Activated CD8-positive, alpha-beta memory T cell treated with anti-CD3 and anti-CD28 coated beads for 24 hours (primary cell): ENCODE data around the gene SETD2.

Experiments used
- DNase-seq: peaks from one replicate; pipeline ENCODE4 v3.0.0-alpha.2; 2020

SETD2 gene

DNA sequence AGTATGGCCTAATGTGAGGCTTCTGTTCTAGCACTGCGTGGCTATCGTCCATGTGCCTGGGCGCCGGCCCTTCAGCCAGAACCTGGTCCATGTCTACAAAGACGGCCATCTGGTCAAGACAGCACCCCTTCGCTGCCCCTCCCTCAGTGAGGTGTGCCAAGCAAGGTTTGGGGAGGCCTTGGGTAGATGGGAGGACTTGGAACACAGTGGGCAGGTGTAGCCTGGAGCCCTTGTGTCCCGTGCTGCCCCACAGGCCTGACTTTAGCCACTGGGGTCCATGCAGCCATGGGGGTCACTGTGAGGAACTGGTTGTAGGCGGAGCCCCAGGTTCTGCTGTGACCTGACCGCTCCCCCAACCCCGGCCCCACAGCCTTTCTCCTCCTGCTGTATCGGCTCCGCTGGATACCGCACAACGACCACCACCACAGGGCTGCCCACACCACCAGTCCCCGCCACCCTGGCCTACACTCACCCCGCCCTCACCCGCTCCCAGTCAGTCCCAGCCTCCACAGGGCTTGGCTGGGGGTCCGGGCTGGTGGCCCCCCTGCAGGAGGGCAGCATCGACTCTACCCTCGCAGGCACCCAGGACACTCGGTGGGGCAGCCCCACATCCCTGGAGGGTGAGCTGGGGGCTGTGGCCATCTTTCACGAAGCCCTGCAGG lies 167.9 kb downstream of the SETD2 start:
- DNase-seq, result no peak

DNA sequence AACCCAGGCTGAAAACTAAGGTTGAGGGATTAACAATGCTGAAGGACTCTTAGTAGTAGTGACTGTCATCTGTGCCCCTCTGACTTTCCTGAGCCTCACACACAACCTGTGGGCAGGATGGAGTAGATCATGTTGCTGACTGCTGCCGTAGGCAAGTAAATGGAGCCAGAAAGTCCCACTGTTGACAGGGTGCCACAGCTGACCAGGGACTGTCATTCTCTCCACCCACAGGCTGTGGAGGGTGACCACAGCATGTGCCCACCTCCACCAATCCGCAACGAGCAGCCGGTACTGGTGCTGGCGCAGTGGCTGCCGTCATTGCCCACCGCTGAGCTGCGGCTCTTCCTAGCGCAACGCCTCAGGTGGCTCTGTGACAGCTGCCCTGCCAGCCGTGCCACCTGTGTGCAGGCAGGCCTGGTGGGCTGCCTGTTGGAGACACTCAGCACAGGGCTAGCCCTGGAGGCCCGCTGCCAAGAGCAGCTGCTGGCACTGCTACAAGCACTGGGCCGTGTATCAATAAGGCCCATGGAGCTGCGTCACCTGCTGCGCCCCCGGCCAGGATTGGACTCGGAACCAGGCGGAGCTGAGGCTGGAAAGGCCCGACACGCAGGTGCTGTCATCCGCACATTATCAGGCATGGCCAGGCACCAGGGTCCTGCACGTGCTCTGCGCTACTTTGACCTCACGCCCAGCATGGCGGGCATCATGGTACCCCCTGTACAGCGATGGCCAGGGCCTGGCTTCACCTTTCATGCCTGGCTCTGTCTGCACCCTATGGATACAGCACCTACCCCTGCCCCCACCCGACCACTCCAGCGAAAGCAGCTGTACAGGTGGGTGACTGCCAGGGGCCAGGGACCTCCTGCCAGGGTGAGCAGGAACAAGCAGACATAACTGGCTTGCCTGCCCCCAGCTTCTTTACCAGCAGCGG lies 168.8 kb downstream of the SETD2 start:
- no peak for DNase-seq

DNA sequence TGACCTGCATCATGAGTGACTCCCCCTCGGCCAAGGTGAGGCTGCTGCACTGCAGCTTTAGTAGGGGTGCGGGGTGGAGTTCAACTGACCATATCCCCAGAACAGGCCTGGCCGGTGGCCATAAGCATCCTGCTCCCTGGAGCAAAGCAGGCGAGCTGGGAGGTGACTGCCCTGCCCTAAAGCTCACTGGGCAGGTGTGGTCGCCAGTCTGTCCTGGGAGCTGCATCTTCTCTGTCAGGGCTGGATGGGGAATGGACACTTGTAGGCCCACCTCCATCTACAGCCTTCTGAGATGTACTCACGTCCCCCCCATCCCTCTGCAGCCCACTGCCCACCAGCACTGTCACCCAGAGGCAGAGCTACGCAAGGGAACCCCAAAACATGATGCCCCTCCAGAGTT lies 169.9 kb downstream of the SETD2 start:
- DNase-seq, result no peak

DNA sequence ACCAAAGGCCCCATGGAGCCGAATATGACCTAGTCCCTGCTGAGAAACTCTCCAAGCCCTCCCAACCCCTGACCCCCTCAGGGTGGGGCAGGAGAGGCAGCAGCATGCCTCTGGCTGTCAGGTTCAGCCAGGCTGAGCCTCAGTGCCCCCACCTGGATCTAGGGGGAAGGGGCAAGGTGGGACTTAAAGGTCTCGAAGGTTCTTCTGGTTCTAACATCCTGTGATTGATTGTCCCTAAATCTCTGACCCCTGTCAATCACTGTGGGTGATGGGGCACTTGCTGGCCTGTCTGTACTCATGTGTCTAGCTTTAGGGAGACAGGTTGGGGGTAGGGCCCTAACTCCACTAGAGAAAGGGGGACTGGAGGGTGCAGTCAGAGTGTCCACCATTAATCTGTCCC lies 170.6 kb downstream of the SETD2 start:
- no peak for DNase-seq

DNA sequence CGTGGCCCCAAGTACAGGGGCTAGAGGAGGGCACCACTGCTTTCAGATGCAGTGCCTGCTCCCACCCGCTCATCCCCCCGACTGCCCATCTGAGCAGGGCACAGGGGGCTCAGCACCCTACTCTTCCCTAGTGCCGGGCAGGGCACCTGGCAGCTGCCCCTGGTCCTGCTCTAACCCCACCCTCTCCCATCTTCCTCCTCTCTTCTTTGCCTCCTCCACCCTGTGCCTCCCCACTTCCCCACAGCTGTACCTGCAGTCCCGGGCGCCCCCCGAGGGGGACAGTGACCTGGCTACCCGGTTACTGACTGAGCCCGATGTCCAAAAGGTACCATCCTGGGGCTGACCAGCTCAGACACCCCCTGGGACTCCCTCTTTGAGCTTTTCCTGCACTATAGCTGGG lies 171.7 kb downstream of the SETD2 start:
- no peak for DNase-seq

DNA sequence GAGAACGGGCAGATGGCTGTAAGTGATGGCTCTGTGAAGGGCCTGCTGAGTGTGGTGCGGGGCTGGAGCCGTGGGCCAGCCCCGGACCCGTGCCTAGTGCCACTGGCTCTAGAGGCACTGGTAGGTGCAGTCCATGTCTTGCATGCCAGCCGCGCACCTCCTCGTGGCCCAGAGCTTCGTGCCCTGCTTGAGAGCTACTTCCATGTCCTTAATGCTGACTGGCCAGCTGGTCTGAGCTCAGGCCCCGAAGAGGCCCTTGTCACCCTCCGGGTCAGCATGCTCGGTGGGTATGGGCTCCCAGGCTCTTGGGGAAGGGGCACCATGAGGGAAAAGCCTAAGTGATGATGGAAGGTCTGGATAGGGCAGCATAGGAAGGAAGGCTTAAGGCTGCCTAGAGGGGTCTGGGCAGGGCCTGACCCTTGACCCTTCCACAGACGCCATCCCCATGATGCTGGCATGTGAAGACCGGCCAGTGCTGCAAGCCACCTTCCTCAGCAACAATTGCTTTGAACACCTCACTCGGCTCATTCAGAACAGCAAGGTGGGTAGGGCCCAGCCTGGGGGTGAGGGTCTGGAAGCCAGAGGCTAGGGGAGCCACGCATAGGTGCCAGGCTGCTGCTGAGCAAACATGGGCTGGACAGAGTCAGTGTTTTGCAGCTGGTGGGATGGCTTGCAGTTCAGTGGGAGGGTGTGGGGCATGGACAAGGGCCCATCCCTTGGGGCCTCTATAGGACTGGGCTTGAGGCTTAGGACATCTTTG lies 172.3 kb downstream of the SETD2 start:
- DNase-seq, result no peak

DNA sequence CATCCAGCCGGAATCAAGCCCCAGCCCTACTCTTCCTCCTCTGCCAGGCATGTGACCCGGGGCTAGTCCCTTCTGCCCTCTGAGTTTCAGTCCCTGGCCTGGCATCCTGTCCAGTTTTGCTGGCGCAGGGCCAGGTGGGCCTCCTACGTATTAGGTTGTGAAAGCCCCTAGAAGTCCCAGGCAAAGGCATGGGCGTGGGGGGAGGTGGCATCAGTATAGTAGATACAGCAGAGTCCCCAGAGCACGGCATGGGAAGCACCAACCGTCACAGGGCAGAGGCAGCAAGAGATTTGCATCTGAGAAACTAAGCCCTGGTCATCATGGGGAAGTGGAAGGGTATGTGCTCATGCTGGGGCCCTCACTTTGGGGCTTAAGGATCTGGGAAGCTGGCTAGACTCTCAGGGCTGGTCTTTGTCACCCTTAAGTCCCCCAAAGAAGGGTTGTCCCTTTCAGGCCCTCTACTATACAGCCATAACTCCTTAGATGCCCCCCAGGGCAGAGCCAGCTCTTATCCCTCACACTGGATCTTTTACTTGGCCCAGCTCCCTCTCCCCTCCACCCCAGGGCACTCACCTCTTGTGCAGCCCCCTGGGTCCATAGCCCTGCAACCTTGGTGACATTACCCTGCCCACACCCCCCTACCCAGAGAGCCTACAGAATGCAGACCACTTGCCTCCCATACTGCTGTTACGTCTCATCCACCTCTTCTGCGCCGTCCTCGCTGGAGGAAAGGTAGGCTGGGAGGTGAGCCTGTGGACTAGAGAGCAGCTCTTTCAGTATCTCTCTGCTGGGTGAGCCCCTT lies 173.1 kb downstream of the SETD2 start:
- no peak for DNase-seq

DNA sequence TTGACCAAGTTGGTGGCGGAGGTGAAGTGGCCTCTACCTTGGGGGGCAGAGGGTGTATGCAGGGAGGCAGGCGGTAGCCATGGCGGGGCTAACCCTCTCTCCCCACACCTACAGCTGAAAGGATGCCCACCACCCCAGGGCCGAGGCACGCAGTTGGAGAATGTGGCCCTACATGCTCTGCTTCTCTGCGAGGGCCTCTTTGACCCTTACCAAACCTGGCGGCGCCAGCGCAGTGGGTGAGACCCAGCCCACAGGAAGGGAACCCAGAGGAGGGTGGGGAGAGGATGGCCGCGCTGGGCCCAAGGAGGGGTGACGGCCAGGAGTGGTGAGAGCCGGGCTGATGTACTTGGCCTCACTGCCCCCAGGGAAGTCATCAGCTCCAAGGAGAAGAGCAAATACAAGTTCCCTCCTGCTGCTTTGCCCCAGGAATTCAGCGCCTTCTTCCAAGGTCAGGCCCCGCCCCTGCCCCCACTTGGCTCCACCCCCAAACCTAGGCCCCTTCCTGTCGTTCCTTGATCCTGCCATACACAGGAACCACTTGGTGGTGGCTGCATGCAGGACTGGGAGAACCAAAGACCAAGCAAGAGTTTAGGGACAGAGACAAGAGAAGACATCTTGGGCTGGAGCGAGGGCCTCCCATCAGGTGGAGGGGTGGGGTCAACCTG lies 174.6 kb downstream of the SETD2 start:
- DNase-seq, result no peak

DNA sequence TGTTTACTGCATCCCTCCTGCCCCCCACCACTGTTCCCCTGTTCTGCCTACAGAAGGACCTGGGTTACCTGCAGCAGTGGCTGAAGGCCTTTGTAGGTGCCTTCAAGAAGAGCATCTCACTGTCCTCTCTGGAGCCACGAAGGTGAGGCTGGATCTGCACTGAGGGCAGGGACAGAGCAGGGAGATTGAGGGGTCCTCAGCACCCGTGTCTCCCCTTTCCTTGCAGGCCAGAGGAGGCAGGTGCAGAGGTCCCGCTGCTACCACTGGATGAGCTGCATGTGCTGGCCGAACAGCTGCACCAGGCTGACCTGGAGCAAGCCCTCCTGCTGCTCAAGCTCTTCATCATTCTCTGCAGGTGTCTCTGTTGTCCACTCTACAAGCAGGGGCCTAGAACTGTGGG lies 175.3 kb downstream of the SETD2 start:
- DNase-seq, result no peak

DNA sequence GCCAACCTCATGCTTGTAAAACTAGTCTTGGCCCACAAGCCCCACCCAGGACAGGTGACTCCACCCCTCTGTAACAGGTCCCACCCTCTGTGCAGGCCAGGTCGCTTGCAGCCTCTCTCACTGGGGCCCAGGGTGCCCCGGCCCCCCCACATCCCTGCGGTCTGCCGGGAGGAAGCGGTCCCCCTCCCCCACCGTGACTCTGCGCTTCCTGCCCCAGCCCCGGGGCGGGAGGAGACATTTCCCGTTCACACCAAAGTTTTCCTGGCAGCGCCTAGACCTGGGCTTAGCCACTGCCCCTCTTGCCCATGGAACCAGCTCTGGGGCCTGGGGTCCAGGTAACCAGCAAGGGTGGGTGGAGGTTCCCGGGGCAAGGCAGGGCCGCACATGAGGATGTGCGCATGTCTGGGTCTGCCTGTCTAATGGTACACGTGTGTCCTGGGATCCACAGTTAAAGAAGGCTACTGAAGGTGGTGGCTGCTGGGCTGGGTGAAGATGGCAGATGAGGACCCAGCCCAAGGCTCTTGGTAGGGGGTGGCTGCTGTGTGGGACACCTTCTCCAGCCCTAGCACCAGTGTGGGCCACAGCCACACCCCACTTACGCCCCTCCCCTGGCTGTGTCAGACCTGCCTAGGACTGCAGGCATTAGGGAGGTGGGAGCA lies 176.0 kb downstream of the SETD2 start:
- peak; percentile 93 for DNase-seq

DNA sequence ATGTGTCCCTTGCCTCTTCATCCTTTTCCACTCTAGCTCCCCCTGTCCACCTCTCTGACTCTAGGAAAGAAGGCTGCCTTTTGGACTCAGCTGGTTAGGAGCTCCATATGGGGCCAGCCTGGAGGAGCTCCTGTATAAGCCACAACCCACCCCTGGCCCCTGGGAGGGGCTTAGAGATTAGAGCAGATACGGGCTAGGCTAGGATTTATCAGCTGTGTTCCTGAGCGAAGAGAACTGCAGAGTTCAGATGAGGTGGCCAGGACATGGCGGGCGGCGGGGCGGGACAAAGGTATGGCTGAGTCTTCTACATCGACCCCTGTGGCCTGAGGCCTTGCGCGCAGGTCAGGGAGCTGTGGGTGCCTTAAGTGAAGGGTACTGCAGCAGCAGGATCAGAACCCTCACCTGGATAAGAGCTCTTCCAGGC lies 176.6 kb downstream of the SETD2 start:
- DNase-seq, result no peak

DNA sequence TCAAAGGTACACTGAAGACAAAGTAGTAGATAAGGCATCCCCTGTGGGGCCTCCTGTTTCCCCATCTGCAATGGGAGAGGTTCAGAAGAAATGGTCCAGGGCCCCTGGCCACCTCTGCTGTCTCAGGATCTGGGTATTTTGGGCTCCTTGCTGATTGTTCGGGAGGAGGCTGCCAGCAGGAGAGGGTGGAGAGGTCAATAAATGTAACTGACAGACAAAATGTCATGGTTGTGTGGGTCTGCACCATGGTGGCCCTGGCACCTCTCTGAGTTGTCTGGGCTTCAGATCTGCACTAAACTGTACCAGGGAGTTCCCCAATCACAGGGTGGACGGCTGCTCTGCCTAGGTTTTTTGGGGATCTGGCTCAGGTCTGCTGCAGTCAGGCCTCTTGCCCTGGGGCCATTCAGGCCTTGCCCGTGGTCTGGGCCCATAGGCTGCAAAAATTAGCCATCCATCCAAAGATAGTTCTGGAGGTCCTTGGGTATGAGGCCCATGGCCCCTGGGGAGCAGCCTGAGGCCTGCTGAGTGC lies 177.1 kb downstream of the SETD2 start:
- DNase-seq, result no peak

DNA sequence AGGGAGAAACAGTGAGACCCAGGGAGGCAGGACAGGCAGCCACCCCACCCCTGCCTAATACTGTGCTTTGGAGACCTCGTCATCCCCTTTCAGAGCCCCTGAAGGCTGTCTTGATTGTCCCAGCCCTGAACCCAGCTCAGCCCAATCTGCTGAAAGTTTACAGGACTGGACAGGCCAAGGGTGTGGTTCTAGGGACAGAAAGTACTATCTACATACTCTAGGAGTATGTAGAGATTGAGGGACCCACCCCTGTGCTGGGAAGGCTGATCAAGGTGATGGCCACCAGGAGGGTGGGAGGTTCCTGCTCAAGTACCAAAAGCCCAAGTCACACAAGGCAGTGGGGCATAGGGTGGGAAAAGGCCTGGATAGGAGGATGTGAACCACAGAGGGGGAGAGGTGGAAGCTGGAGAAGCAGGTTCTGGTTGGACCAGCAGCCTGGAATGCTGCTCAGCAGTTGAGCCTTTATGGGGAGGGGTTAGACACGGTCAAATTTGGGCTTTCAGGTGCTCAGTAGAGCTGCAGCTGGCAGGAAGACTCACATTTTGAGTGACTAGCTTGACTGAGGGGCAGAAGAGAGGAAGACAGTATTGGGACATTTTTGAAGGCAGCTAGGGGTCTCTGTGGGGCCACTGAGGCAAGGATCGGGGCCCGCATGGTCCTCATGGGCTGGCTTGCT lies 177.7 kb downstream of the SETD2 start:
- DNase-seq, result no peak

DNA sequence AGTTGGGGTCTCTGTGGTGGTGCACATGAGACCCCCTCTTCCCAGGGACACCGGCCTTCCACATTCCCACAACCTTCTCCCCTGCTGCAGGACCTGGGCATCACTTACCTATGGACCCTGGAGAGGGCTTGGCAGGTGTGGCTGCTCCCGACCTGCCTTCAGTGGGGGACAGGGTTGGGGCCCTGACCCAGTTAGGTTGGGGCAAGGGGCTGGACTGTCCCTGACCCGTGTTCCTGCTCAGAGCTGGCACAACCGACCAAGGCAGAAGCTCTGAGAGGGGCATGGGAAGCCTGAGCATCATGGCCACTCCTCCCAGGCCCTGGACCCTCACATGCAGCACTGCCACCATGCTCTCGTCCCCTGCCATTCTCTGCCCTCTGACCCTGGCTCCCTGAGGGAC lies 178.3 kb downstream of the SETD2 start:
- no peak for DNase-seq

DNA sequence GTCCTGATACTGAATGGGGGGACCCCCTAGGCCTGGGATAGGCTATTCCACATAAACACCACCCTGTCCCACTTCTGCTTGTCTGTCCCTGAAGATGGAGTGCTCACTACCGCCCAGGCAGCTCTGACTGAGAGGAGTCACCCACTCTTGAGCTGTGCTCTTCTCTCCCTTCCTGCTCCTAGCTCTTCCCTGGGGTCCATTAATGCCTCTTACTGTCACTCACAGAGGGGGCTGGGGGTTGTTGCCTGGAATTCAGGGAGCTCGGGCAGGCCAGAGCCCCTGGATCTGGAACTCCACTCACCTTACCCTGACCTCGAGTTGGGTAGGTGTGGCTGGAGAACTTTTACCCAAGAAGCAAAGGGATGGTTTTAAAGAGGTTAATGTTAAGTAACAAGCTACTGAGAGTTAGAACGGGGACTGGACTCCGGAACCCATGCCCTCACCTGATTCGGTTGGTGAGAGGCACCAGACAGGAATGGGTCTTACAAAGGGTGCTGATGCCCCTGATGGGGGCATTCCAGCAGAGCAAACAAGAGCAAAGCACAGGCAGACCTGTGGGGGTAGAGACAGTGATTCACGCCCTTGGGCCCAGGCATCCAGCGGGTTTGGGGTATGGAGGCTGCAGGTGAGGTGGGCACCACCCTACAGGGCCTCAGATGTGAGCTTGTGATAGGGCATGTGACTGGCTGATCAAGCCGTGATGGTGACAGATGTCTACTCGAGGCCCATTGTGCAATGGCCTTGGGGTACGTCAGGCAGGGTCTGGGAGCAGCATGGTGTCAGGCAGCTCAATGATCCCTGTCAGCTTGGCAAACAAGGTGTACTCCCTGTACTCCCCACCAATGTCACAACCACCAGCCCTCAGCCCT lies 179.1 kb downstream of the SETD2 start:
- no peak for DNase-seq

DNA sequence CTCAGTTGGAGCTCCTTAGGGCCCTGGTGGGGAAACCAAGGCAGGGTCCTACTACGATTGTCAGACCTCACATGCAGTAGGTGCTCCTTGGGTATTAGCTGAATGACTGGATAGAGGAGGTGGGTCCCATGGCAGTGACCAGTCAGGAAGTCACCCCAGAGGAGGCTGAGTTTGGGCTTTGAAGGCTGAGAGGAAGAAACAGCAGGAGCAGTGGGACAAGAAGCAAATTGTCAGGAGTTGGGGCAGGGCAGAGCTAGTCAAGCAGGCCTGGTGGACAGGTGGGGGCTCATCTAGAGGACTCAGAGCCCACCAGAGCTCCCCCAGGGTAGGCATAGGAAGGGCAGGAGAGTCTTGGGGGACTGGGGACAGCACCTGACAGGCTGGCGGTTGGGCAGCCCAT lies 181.4 kb downstream of the SETD2 start:
- no peak for DNase-seq

DNA sequence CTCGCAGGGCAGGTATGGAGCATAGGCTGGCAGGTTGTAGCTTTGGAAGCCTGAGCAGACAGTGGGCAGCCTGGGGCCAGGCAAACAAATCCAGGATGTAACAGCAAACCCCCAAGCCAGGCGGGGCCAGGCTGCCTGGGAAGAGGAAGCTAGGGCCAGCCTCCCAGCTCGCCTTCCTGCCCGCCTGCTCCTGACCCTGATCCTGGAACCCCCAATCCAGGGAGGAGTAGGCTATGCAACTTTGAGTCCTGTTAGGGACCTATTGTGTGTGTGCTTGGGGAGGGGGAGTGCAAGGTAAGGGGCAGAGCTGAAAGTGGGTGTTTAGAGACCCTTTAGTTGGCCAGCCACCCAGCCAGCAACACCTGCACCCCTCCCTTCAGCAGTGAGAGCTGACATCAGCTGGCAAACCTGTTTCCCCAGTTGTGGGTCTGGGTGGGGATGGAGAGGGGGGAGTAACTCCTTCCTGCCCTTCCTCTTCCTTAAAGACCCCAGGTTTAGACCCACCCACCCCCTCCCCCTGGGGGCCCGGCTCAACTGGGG lies 181.9 kb downstream of the SETD2 start:
- no peak for DNase-seq

DNA sequence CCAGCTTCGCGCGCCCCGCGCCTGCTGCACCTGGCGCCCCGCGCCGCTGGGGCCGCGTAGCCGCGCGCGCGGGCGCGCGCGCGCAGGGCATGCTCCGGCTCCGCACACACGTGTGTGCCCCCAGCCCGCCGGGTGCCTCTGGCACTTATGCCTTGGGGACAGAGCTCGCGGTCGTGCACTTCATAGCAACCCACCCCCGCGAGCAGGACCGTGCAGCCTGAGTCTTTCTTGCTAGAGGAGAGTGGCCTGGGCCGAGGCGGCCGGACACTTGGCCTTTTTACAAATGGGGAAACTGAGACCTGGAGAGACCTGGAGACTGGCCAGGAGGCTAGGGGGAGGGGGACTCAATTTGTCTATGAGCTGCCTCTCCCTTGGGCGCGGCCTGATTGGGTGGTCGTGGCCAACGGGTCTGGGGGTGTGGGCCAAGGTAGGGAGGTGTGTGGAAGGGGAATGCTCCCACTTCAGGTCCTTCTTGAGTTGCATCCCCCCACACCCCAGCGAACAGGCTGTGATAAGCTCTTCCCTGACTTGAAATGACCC lies 183.9 kb downstream of the SETD2 start:
- DNase-seq, result peak; percentile 73
